ENCODE measurements around the gene FRMD4B. TPM values are rescaled to one million over a fixed set of nuclear protein-coding genes. Genes with fewer than 3 reads are reported as not detected.

Gene FRMD4B
- total RNA-seq, 4 donors from 2014 or later, result 15.5 to 36.7 (median 26.0) TPM

- no peak overlapping the region for H3K27ac ChIP-seq
- H3K4me3 ChIP-seq, result no peak overlapping the region
- no peaks in the 10 kb centered on the region for H3K27me3 ChIP-seq
- no peaks in the 10 kb centered on the region for H3K9me3 ChIP-seq
- intact Hi-C loops (cut with DNase I; ENCODE audit: low total_unique reads), result no loop called here
- H3K36me3 ChIP-seq, result no peaks in the 10 kb centered on the region
- TF ChIP-seq POLR2AphosphoS5 (IDR thresholded peaks at IDR 0.05), result no peak
- no peak for TF ChIP-seq EP300 (IDR thresholded peaks at IDR 0.05; ENCODE audit: low read depth)
- TF ChIP-seq CTCF (IDR thresholded peaks at IDR 0.05), result no peak
- TF ChIP-seq POLR2A (IDR thresholded peaks at IDR 0.05), result no peak
- H3K4me1 ChIP-seq, result no peaks in the 10 kb centered on the region
- in situ Hi-C loops (cut with MboI; ENCODE audit: low pct_ligation_motif_present in 1 of 4, low pct_unique_long_range_greater_than_20kb in 1 of 4, low sequenced_read_pairs in 3 of 4), result no loop called here
- WGBS, 2 donors (ENCODE audit: low coverage in 1 of 2), result 87 to 95% methylated on average over 4 to 5 of the region's 5 CpGs
- no peak for DNase-seq
Observed at GRCh38 chr3:69364354-69364753, 21.5 kb downstream of the FRMD4B start.

- no peak for DNase-seq
- Histone ChIP-seq H3K27ac (no peak overlapping the region), H3K27me3 (no peaks in the 10 kb centered on the region), H3K4me3 (no peak overlapping the region), H3K4me1 (peaks cover 0 to 4% (median 0%) of the 10 kb centered on the region in 4 donors), H3K36me3 (no peaks in the 10 kb centered on the region), H3K9me3 (no peaks in the 10 kb centered on the region)
- in situ Hi-C loops (cut with MboI; ENCODE audit: low pct_ligation_motif_present in 1 of 4, low pct_unique_long_range_greater_than_20kb in 1 of 4, low sequenced_read_pairs in 3 of 4), result no loop called here
- WGBS, 2 donors (ENCODE audit: low coverage in 1 of 2), result 57 to 61% methylated on average over 2 of the region's 2 CpGs
- intact Hi-C loops (cut with DNase I; ENCODE audit: low total_unique reads), result no loop called here
- TF ChIP-seq EP300 (IDR thresholded peaks at IDR 0.05; ENCODE audit: low read depth) (no peak), POLR2A (IDR thresholded peaks at IDR 0.05) (no peak), CTCF (IDR thresholded peaks at IDR 0.05) (no peak), POLR2AphosphoS5 (IDR thresholded peaks at IDR 0.05) (no peak)
Observed at GRCh38 chr3:69360690-69361089, 25.2 kb downstream of the FRMD4B start.

- intact Hi-C loops (cut with DNase I; ENCODE audit: low total_unique reads), result no loop called here
- Histone ChIP-seq H3K27me3 (no peaks in the 10 kb centered on the region), H3K27ac (no peak overlapping the region), H3K9me3 (no peaks in the 10 kb centered on the region), H3K36me3 (no peaks in the 10 kb centered on the region), H3K4me1 (peaks cover 0 to 4% (median 0%) of the 10 kb centered on the region in 4 donors), H3K4me3 (no peak overlapping the region)
- no peak for DNase-seq
- in situ Hi-C loops (cut with MboI; ENCODE audit: low pct_ligation_motif_present in 1 of 4, low pct_unique_long_range_greater_than_20kb in 1 of 4, low sequenced_read_pairs in 3 of 4), result no loop called here
- no peak for TF ChIP-seq POLR2A (IDR thresholded peaks at IDR 0.05)
- no peak for TF ChIP-seq CTCF (IDR thresholded peaks at IDR 0.05)
- no peak for TF ChIP-seq EP300 (IDR thresholded peaks at IDR 0.05; ENCODE audit: low read depth)
- no peak for TF ChIP-seq POLR2AphosphoS5 (IDR thresholded peaks at IDR 0.05)
Observed at GRCh38 chr3:69359916-69360315, 26.0 kb downstream of the FRMD4B start.

- H3K9me3 ChIP-seq, result no peaks in the 10 kb centered on the region
- WGBS, 2 donors (ENCODE audit: low coverage in 1 of 2), result 74 to 79% methylated on average over 6 of the region's 6 CpGs
- H3K27ac ChIP-seq, result no peak overlapping the region
- no peak overlapping the region for H3K4me3 ChIP-seq
- intact Hi-C loops (cut with DNase I; ENCODE audit: low total_unique reads), result no loop called here
- peaks cover 0 to 4% (median 0%) of the 10 kb centered on the region in 4 donors for H3K4me1 ChIP-seq
- TF ChIP-seq EP300 (IDR thresholded peaks at IDR 0.05; ENCODE audit: low read depth) (no peak), CTCF (IDR thresholded peaks at IDR 0.05) (no peak), POLR2AphosphoS5 (IDR thresholded peaks at IDR 0.05) (no peak), POLR2A (IDR thresholded peaks at IDR 0.05) (no peak)
- no peaks in the 10 kb centered on the region for H3K36me3 ChIP-seq
- no peaks in the 10 kb centered on the region for H3K27me3 ChIP-seq
- in situ Hi-C loops (cut with MboI; ENCODE audit: low pct_ligation_motif_present in 1 of 4, low pct_unique_long_range_greater_than_20kb in 1 of 4, low sequenced_read_pairs in 3 of 4), result no loop called here
- no peak for DNase-seq
Observed at GRCh38 chr3:69359339-69359893, 26.5 kb downstream of the FRMD4B start.

All from transverse colon (tissue), 4 donors.